D341Med (cell line): ENCODE data around the gene MYO3B.

Experiments used
- DNase-seq: peaks from one replicate; pipeline ENCODE4 v3.0.0; 2012; ENCODE audit warnings: low spot score

MYO3B gene, protein sequence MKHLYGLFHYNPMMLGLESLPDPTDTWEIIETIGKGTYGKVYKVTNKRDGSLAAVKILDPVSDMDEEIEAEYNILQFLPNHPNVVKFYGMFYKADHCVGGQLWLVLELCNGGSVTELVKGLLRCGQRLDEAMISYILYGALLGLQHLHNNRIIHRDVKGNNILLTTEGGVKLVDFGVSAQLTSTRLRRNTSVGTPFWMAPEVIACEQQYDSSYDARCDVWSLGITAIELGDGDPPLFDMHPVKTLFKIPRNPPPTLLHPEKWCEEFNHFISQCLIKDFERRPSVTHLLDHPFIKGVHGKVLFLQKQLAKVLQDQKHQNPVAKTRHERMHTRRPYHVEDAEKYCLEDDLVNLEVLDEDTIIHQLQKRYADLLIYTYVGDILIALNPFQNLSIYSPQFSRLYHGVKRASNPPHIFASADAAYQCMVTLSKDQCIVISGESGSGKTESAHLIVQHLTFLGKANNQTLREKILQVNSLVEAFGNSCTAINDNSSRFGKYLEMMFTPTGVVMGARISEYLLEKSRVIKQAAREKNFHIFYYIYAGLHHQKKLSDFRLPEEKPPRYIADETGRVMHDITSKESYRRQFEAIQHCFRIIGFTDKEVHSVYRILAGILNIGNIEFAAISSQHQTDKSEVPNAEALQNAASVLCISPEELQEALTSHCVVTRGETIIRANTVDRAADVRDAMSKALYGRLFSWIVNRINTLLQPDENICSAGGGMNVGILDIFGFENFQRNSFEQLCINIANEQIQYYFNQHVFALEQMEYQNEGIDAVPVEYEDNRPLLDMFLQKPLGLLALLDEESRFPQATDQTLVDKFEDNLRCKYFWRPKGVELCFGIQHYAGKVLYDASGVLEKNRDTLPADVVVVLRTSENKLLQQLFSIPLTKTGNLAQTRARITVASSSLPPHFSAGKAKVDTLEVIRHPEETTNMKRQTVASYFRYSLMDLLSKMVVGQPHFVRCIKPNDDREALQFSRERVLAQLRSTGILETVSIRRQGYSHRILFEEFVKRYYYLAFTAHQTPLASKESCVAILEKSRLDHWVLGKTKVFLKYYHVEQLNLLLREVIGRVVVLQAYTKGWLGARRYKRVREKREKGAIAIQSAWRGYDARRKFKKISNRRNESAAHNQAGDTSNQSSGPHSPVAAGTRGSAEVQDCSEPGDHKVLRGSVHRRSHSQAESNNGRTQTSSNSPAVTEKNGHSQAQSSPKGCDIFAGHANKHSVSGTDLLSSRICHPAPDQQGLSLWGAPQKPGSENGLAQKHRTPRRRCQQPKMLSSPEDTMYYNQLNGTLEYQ (N-terminal part only)

DNA sequence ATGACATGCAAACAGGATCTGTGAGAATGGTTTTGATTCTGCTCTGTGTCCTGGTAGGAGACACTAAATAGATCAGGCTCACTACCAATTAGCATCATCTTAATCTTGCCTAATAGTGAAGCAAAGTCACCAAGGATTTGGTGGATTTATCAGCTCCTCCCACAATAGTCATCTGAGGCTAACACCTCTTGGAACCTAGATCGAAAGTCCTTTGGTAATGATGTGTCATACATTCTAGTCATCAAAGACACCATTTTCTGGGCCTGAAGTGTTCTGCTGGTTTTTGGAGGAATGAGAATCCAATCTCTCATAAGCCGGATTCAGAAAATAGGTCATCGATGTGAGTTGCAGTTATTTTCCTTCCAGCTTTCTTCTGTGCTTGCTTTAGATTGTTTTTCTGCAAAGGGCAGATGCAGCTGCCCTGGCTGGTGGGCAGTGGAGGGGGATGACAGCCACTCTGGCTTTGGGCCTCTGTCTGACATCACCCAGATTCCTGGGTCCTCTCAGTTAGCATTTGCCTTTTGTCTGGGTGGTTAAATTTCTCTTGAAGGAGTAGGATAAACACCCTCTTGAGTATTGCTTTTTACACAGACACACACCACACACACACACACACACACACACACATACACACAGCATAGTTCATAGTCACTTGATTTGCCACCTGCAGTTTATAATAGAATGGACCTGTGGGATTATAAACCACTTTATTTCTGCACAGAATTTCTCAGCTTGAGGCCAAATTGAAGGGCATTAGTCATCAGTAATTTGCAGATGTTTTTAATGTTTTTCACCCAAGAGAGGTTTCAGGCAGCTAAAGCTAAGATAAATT, at the start of gene MYO3B:
Gene MYO3B (plus strand): TSS at position 198 of the 832 bp plus-strand sequence. CDS start 141 bp downstream, at position 339.
- DNase-seq: no peak

- no peak for DNase-seq
Observed at GRCh38 chr2:170139276-170139967, 38.5 kb upstream of the MYO3B start.

DNA sequence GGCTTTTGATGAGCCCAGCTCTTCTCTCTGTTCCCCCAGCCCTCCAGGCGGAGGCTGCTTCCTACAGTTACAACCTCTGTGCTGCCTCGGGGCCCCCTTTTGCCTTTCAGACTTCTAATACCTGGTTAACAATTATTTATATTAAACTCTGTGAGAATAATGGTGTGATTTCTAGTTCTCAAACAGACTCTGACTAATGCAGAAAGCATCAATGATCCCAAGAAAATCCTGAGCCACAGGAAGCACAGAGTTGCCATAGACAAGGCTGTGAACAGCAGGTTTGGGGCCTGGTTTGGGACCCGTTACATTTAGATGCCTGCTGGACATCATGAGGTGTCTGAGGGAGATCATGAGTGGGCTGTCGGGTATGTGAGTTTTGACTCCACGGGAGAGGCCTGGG, 37.4 kb upstream of the MYO3B start:
- DNase-seq: no peak

- DNase-seq: no peak
Observed at GRCh38 chr2:170141865-170142264, 36.1 kb upstream of the MYO3B start.

GRCh38 chr2:170142502-170142901, 35.4 kb upstream of the MYO3B start:
- no peak for DNase-seq

DNA sequence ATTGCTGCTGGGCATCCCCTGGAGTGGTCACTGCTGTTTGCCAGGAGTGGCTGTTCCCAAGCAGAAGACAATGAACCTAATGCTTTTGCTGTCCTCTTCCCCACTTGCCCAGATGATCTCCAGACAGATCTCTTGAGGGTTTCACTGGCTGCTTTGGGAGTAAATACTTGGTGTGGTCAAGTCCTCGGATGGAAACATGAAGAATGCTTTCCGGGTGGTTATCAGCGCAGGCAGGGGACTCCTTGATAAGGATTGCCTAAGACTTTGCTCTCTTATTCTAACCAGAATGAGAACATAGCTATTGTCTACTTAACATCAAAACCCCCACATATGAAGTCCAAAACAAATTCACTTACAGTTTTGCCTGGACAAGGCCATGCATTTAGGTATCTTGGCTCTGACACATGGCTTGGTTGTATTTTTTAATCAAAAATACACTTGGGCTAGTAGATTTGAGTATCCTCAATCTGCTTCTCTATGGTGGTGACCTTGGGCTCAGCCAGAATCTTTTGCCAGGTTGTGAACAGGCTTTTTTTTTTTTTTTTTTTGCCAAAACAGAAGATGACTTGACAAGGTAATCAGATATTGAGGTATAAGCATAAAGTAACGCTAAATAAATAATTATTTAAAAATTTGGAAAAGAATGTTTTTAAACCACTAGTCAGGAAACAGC, 34.8 kb upstream of the MYO3B start:
- DNase-seq: no peak

DNA sequence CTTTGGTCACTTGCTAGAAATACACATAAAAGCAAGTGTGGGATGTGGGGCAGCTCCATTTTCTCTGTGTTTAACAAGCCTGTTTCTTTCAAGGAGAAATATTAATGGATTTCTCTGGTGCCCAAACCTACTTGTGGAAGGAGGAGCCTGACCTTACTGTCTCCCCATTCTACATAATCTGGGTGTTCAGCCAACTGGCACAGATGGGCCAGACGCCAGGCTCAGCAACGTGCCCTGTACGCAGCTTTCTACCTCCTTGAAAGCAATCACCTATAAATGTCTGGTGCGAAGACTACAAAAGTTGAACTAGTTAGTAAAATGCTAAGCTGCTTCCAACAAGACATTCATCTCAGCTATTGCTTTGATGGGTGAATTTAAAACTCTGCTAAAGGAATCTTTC, 33.2 kb upstream of the MYO3B start:
- DNase-seq: no peak

DNA sequence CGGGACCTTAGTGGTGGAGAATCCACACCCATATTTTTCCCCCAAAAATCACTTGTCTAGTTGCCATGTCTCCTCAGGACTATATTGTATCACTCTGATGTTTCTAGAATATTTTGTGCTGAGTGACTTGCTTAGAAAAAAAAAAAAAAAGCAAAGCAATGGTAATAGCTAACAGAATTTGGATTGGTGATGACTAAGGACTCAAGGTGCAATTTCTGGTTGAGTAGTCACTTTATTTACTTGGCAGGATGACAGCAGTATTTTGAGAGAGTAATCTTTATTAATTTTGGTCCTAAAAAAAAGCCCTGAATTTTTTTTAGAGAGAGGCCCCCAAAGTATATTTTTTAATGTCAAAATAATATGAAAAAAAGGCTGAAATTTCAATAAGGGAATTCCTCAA, 32.8 kb upstream of the MYO3B start:
- DNase-seq: no peak

- no peak for DNase-seq
Observed at GRCh38 chr2:170145675-170146432, 32.1 kb upstream of the MYO3B start.

GRCh38 chr2:170146784-170147183, 31.2 kb upstream of the MYO3B start:
- no peak for DNase-seq

- no peak for DNase-seq
Observed at GRCh38 chr2:170147576-170147975, 30.4 kb upstream of the MYO3B start.

DNA sequence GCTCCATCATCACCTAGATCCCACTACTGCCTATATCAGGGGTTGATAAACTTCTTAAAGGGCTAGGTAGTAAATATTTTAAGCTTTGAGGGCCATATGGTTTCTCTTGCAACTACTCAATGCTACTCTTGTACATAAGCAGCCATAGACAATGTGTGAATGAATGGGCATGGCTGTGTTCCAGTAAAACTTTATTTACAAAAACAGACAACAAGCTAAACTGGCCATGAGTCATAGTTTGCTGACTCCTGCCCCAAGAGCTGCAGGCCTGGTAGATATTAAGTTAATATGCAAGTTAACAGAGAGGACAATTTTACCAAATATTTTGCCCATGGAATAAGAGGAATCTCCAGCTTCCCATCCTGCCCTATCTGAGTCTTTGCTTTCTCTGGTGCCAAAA, 29.8 kb upstream of the MYO3B start:
- DNase-seq: no peak

DNA sequence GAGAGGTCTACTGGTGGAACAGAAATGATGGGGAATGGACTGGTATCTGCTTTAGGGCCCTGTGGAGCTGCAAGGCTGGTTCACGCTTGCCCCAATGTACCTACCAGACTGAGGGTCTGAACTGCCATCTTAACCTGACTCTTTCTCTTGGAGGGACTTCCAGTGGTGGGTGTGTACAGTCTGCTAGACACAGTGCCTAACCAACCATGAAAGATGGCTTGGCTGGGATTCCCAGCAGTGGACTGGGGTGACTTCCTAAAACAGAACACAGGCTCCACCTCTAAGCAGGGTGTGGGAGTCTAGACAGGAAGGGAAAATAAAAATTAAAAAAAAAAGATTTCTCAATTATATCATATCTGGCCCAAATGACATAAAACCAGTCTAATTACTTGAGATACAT, 25.5 kb upstream of the MYO3B start:
- no peak for DNase-seq

DNA sequence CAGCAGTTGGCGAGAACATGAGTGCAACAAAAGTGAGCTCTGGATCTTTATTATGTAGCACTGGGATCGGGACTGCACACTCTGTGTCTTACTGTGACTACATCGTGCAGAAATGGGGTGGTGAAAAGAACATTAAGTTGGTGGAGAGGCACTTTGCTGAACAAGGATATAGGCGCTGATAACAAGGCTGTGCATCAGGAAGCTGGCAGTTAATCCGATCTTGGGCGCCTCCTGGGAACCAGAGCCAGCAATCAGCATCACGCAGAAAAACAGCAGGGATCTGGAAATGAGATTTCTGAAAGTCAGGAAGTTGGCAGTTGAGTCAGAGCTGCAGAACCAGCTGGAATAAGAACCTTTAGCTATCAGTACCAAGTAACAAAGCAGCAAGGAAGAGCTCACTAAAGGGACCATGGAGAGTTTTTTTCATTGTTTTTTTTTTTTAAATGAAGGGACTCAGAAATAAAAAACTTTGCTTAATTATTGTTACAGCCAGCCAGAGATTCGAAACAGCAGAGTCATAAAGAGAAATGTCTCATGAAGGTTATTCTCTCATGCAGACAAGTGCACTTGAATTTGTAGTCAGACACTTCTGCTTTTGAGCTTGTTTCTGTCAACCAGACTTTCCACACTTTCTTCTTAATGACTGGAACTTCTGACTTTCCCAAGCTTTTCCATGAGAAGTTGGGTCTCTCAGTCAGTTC, 22.8 kb upstream of the MYO3B start:
- DNase-seq: peak; percentile 72

DNA sequence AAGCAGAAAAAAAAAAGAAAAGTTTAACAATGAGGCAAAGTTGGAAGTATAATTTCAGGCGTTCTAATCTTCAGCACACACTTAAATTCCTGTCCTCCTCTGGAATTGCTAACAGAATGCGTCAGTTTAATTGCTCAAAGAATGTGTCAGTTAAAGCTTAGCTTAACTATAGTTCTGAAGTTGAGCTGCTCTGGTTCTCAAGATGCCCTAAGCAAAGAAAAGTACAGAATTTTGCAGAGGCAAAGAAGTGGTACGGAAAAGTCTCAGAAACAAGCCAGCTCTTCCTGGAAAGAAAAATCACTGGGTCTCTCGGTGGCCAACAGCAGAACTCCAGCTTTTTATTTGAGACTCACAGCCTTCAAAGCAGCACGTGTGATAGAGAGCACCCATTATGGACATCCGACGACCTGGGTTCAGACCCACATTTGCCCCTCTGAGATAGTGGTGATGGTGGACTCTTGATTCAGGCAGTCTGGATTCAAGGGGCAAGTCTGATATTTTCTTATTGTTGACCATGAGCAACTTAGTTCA, 22.2 kb upstream of the MYO3B start:
- no peak for DNase-seq

GRCh38 chr2:170156592-170156991, 21.4 kb upstream of the MYO3B start:
- DNase-seq: no peak

GRCh38 chr2:170157025-170157684, 20.8 kb upstream of the MYO3B start:
- DNase-seq: no peak

GRCh38 chr2:170159060-170159459, 18.9 kb upstream of the MYO3B start:
- no peak for DNase-seq
